GOT3 (cell line): ENCODE data around the gene THEMIS.

Experiments used
- DNase-seq: peaks from one replicate; lab custom pipeline; 2025; ENCODE audit warnings: mixed read lengths; lab: John Stamatoyannopoulos, UW

THEMIS gene

GRCh38 chr6:127858727-127859391 is 42.0 kb downstream of the THEMIS start:
- DNase-seq: no peak

GRCh38 chr6:127857051-127857637 is 43.7 kb downstream of the THEMIS start:
- DNase-seq: no peak

GRCh38 chr6:127855542-127856159 is 45.2 kb downstream of the THEMIS start:
- DNase-seq: no peak

- no peak for DNase-seq
Measured at GRCh38 chr6:127854009-127854408, 46.8 kb downstream of the THEMIS start.

GRCh38 chr6:127851197-127851596 is 49.7 kb downstream of the THEMIS start:
- DNase-seq: no peak

GRCh38 chr6:127845242-127845641 is 55.6 kb downstream of the THEMIS start:
- no peak for DNase-seq

GRCh38 chr6:127844529-127844928 is 56.3 kb downstream of the THEMIS start:
- DNase-seq: no peak

GRCh38 chr6:127843582-127843981 is 57.3 kb downstream of the THEMIS start:
- DNase-seq: no peak

- DNase-seq: no peak
Measured at GRCh38 chr6:127842562-127842961, 58.3 kb downstream of the THEMIS start.

- DNase-seq: no peak
Measured at GRCh38 chr6:127841811-127842210, 59.0 kb downstream of the THEMIS start.

GRCh38 chr6:127834136-127834535 is 66.7 kb downstream of the THEMIS start:
- no peak for DNase-seq

- DNase-seq: no peak
Measured at GRCh38 chr6:127833336-127833735, 67.5 kb downstream of the THEMIS start.

- DNase-seq: no peak
Measured at GRCh38 chr6:127832381-127832780, 68.5 kb downstream of the THEMIS start.

GRCh38 chr6:127824061-127824460 is 76.8 kb downstream of the THEMIS start:
- DNase-seq: no peak

- DNase-seq: no peak
Measured at GRCh38 chr6:127821431-127821830, 79.4 kb downstream of the THEMIS start.

GRCh38 chr6:127818149-127818548 is 82.7 kb downstream of the THEMIS start:
- no peak for DNase-seq

- no peak for DNase-seq
Measured at GRCh38 chr6:127816643-127817042, 84.2 kb downstream of the THEMIS start.

- DNase-seq: no peak
Measured at GRCh38 chr6:127813699-127814027, 87.2 kb downstream of the THEMIS start.

- DNase-seq: no peak
Measured at GRCh38 chr6:127812985-127813698, 87.7 kb downstream of the THEMIS start.

GRCh38 chr6:127811900-127812570 is 88.8 kb downstream of the THEMIS start:
- DNase-seq: no peak

- no peak for DNase-seq
Measured at GRCh38 chr6:127807806-127808517, 92.9 kb downstream of the THEMIS start.

GRCh38 chr6:127796713-127797112 is 104.1 kb downstream of the THEMIS start:
- no peak for DNase-seq
